ENCODE data around the gene NSG1. TPM values are rescaled to one million over a fixed set of nuclear protein-coding genes. Genes with fewer than 3 reads are reported as not detected.

The NSG1 gene
- total and polyA plus RNA-seq, 2 of the 8 experiments (the other 6 are each of a cell fraction or from before 2014, with no cell fraction given): 35.7 to 61.4 TPM

GRCh38 chr4:4350909-4351308 lies 36.0 kb upstream of the NSG1 start:
- H3K27ac ChIP-seq (ENCODE audit: low read depth, low read length): no peak overlapping the region
- H2AFZ ChIP-seq (ENCODE audit: low read length): no peak overlapping the region
- no peak overlapping the region for H4K91ac ChIP-seq (replicated peaks; ENCODE audit: insufficient read length, low read length)
- no peaks in the 10 kb centered on the region for H3K27me3 ChIP-seq (replicated peaks in 1 of 4; ENCODE audit: control insufficient read depth in 3 of 4, extremely low read depth in 1 of 4, insufficient read depth in 3 of 4, low read length in 3 of 4)
- DNase-seq (ENCODE audit: low read depth in 1 of 2, low spot score in 2 of 2) (no peak), FAIRE-seq (no peak)
- H4K8ac ChIP-seq (ENCODE audit: extremely low read depth, insufficient read depth, low read length): no peak overlapping the region
- H2BK20ac ChIP-seq (ENCODE audit: low read length): no peak overlapping the region
- no peak overlapping the region for H3K4me2 ChIP-seq (ENCODE audit: insufficient read depth in 1 of 2, low read depth in 2 of 2, low read length in 2 of 2)
- H3K14ac ChIP-seq (ENCODE audit: insufficient read length): no peak overlapping the region
- no peak overlapping the region for H3K18ac ChIP-seq (ENCODE audit: extremely low read depth, low read length)
- no peak overlapping the region for H3K56ac ChIP-seq (replicated peaks; ENCODE audit: insufficient read length, low read depth, low read length)
- no peak overlapping the region for H4K5ac ChIP-seq (ENCODE audit: insufficient read length, low read depth, low read length)
- H3K9ac ChIP-seq (replicated peaks in 1 of 4; ENCODE audit: extremely low read depth in 1 of 4, low read depth in 3 of 4, low read length in 3 of 4): no peak overlapping the region
- no peaks in the 10 kb centered on the region for H3K79me1 ChIP-seq (ENCODE audit: low read depth, low read length)
- ChIA-PET CTCF (ENCODE audit: partially characterized antibody) (interaction anchor here (1.2 to 1.5 kb wide), 2 partner anchors 10 to 11 kb away, joined by 3 read pairs; no protein-coding TSS in a partner anchor), POLR2A (ENCODE audit: partially characterized antibody) (no interaction called here)
- no peak overlapping the region for H2BK12ac ChIP-seq (ENCODE audit: low read depth, low read length)
- H3K4me3 ChIP-seq (ENCODE audit: extremely low read depth in 1 of 4, insufficient read depth in 2 of 4, low read depth in 3 of 4, low read length in 4 of 4): no peak overlapping the region
- H2BK15ac ChIP-seq (ENCODE audit: low read length): no peak overlapping the region
- no peak overlapping the region for H2BK120ac ChIP-seq (replicated peaks; ENCODE audit: low read depth, low read length)
- no peak overlapping the region for H2AK5ac ChIP-seq (ENCODE audit: low read depth, low read length)
- TF ChIP-seq CHD2 (IDR thresholded peaks at IDR 0.05; ENCODE audit: low read length): no peak
- no peak for TF ChIP-seq HDAC6 (IDR thresholded peaks at IDR 0.05; ENCODE audit: low read depth, low read length)
- TF ChIP-seq, protein P1, sequence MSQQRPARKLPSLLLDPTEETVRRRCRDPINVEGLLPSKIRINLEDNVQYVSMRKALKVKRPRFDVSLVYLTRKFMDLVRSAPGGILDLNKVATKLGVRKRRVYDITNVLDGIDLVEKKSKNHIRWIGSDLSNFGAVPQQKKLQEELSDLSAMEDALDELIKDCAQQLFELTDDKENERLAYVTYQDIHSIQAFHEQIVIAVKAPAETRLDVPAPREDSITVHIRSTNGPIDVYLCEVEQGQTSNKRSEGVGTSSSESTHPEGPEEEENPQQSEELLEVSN (IDR thresholded peaks at IDR 0.05): no peak
- no peak for TF ChIP-seq NANOG (IDR thresholded peaks at IDR 0.05; ENCODE audit: insufficient read depth, low read depth, low read length, poor library complexity, severe bottlenecking)
- no peak for TF ChIP-seq KDM1A (IDR thresholded peaks at IDR 0.05; ENCODE audit: borderline replicate concordance, low read length)
- no peak for TF ChIP-seq CBX5 (IDR thresholded peaks at IDR 0.05; ENCODE audit: low read depth, low read length)
- no peak for TF ChIP-seq CREB1 (IDR thresholded peaks at IDR 0.05)
- no peaks in the 10 kb centered on the region for H3K4me1 ChIP-seq (replicated peaks in 1 of 4; ENCODE audit: control insufficient read depth in 3 of 4, insufficient read depth in 4 of 4, low read length in 3 of 4)
- no peaks in the 10 kb centered on the region for H3K79me2 ChIP-seq (ENCODE audit: control insufficient read depth in 1 of 2, insufficient read depth in 2 of 2, low read length in 2 of 2)
- H3K9me3 ChIP-seq (ENCODE audit: insufficient read depth in 2 of 2, low read depth in 1 of 2, low read length in 1 of 2): no peaks in the 10 kb centered on the region
- H3K36me3 ChIP-seq (ENCODE audit: control insufficient read depth in 2 of 4, insufficient read depth in 4 of 4, low read length in 3 of 4): no peaks in the 10 kb centered on the region
- H4K20me1 ChIP-seq (replicated peaks in 1 of 2; ENCODE audit: control insufficient read depth in 1 of 2, insufficient read depth in 2 of 2, low read length in 2 of 2): no peaks in the 10 kb centered on the region
- WGBS, 2 experiments (ENCODE audit: extremely low coverage in 1 of 2, insufficient coverage in 1 of 2, insufficient read length in 1 of 2, insufficient replicate concordance in 2 of 2, low coverage in 1 of 2, low lambda C conversion rate in 2 of 2, missing lambda C conversion rate in 1 of 2): 95 to 100% methylated on average over 1 to 4 of the region's 4 CpGs
- no peak overlapping the region for H3K4ac ChIP-seq (replicated peaks; ENCODE audit: insufficient read length, low read depth, low read length)
- H3K23ac ChIP-seq (ENCODE audit: insufficient read length): no peak overlapping the region
- H2BK5ac ChIP-seq (ENCODE audit: low read depth, low read length): no peak overlapping the region
- no peaks in the 10 kb centered on the region for H3K23me2 ChIP-seq (ENCODE audit: low read depth, low read length)

All from H1 (cell line).